ENCODE data around the gene GRPEL1. TPM values are rescaled to one million over a fixed set of nuclear protein-coding genes. Genes with fewer than 3 reads are reported as not detected.

GRPEL1 gene
- total RNA-seq, 2 donors from 2014 or later: 6.6 to 10.6 TPM

DNA sequence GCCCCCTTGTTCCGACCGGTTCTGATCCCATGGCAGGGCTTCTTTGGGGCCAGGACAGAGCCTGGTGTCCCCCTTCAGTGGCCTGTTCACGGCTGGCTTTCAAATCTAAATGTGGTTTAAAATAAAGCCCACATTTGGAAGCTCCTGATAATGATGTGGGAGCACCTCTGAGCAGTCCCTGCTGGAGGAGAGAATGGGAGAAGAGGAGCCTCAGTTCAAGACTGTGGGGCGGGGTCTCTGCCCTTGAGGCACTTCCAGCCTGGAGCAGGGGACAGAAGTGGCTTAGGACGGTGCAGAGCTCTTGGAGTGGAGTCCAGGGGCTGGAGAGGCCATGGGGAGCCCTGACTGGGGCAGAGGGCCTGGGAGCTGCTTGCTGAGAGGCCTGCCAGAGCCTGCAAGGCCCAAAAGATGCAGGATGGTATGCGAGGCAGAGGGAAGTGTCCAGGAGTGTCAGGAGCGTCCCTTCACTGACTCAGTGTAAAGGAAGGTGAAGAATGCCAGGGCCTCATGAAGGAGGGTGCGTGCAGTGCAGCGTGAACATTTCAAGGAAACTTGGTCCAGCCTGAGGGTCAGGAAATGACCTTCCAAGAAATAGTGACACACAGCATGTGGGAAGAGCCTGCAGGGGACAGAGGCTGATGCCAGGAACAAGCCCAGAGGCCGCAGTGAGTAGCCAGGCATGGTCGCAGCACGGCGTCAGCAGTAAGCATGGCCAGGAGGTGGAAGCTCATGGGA is 45.8 kb downstream of the GRPEL1 start:
- Histone ChIP-seq H3K36me3 (replicated peaks in 1 of 2; ENCODE audit: insufficient read depth in 1 of 2, low read depth in 2 of 2) (peaks cover 0 to 3% of the 10 kb centered on the region in 2 donors), H3K4me1 (no peaks in the 10 kb centered on the region), H3K9me3 (no peaks in the 10 kb centered on the region), H3K27me3 (no peaks in the 10 kb centered on the region), H3K27ac (no peak overlapping the region), H3K4me3 (no peak overlapping the region)
- intact Hi-C loops (cut with DNase I): no loop called here
- ATAC-seq (no peak), DNase-seq (no peak)
- no peak for TF ChIP-seq POLR2A (IDR thresholded peaks at IDR 0.05)
- TF ChIP-seq, protein P1, sequence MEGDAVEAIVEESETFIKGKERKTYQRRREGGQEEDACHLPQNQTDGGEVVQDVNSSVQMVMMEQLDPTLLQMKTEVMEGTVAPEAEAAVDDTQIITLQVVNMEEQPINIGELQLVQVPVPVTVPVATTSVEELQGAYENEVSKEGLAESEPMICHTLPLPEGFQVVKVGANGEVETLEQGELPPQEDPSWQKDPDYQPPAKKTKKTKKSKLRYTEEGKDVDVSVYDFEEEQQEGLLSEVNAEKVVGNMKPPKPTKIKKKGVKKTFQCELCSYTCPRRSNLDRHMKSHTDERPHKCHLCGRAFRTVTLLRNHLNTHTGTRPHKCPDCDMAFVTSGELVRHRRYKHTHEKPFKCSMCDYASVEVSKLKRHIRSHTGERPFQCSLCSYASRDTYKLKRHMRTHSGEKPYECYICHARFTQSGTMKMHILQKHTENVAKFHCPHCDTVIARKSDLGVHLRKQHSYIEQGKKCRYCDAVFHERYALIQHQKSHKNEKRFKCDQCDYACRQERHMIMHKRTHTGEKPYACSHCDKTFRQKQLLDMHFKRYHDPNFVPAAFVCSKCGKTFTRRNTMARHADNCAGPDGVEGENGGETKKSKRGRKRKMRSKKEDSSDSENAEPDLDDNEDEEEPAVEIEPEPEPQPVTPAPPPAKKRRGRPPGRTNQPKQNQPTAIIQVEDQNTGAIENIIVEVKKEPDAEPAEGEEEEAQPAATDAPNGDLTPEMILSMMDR (IDR thresholded peaks at IDR 0.05): no peak
- WGBS, 2 donors: 86 to 91% methylated on average over 13 of the region's 13 CpGs

DNA sequence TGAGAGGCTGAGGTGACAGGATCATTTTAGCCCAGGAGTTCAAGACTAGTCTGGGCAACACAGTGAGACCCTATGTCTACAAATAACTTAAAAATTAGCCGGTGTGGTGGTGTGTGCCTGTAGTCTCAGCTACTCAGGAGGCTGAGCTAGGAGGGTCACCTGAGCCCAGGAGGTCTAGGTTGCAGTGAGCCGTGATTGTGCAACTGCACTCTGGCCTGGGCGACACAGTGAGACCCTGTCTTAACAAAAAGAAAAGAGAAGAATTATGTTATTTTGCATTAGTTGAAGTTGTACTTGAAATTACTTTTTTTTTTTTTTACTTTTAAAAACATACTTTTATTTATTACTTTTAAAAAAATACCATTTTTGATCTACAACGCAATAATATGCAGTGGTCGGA is 46.5 kb downstream of the GRPEL1 start:
- H3K36me3 ChIP-seq (replicated peaks in 1 of 2; ENCODE audit: insufficient read depth in 1 of 2, low read depth in 2 of 2): peaks cover 0 to 3% of the 10 kb centered on the region in 2 donors
- intact Hi-C loops (cut with DNase I): no loop called here
- H3K27me3 ChIP-seq: no peaks in the 10 kb centered on the region
- H3K9me3 ChIP-seq: no peaks in the 10 kb centered on the region
- no peaks in the 10 kb centered on the region for H3K4me1 ChIP-seq
- WGBS, 2 donors: 66 to 67% methylated on average over 5 of the region's 5 CpGs
- H3K4me3 ChIP-seq: no peak overlapping the region
- TF ChIP-seq POLR2A (IDR thresholded peaks at IDR 0.05): no peak
- TF ChIP-seq, protein P1 (IDR thresholded peaks at IDR 0.05): no peak
- ATAC-seq (no peak), DNase-seq (no peak)
- no peak overlapping the region for H3K27ac ChIP-seq

DNA sequence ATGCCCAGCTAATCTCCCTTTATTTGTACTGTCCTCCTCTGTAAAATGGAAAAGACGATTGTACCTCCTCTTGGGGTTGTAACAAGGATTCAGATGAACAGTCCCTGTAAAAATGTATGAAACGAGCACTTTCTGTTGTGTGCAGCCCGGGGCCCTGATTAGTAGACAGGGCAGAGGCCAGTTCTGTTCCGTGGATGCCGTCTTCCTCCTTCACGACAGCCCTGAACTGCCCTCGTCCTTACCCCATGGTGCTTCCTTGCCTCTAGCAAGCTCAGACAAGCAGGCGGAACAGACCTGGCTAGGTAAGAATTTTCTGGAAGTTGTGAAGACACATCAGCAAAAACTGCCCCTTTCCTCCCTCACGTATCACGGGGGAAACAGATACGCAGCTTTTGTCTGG is 47.0 kb downstream of the GRPEL1 start:
- no peak for ATAC-seq
- intact Hi-C loops (cut with DNase I): no loop called here
- H3K27ac ChIP-seq: no peak overlapping the region
- WGBS, 2 donors: 94 to 95% methylated on average over 11 of the region's 11 CpGs
- no peak overlapping the region for H3K4me3 ChIP-seq
- TF ChIP-seq POLR2A (IDR thresholded peaks at IDR 0.05): no peak
- TF ChIP-seq, protein P1 (IDR thresholded peaks at IDR 0.05): no peak
- DNase-seq: no peak
- peaks cover 0 to 3% of the 10 kb centered on the region in 2 donors for H3K36me3 ChIP-seq (replicated peaks in 1 of 2; ENCODE audit: insufficient read depth in 1 of 2, low read depth in 2 of 2)
- H3K27me3 ChIP-seq: no peaks in the 10 kb centered on the region
- H3K4me1 ChIP-seq: no peaks in the 10 kb centered on the region
- H3K9me3 ChIP-seq: no peaks in the 10 kb centered on the region

DNA sequence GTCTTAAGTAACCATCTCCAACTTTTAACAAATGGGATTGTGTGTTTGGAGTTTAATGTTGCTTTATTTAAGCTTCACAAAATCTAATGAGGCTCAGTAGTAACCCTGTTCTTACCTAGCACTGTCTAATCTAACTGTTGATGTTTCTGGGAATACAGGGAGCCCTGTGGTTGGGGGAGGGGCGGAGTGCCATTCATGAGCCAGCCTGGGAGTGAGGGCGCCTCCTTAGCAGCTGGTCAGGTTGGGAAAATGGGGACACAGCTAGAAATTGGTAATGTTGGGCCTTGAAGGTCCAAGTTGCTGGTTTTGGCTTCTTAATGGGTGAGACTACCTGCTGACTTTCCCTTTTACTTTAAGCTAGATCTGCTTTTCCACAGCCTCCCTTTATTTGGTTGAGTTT is 47.6 kb downstream of the GRPEL1 start:
- no peak for ATAC-seq
- Histone ChIP-seq H3K27me3 (no peaks in the 10 kb centered on the region), H3K27ac (no peak overlapping the region), H3K36me3 (replicated peaks in 1 of 2; ENCODE audit: insufficient read depth in 1 of 2, low read depth in 2 of 2) (peaks cover 0 to 3% of the 10 kb centered on the region in 2 donors), H3K9me3 (no peaks in the 10 kb centered on the region), H3K4me1 (no peaks in the 10 kb centered on the region), H3K4me3 (no peak overlapping the region)
- TF ChIP-seq POLR2A (IDR thresholded peaks at IDR 0.05): no peak
- TF ChIP-seq, protein P1 (IDR thresholded peaks at IDR 0.05): no peak
- no peak for DNase-seq
- 94% methylated on average over 2 of the region's 2 CpGs; no CpG with 5 or more reads in 1 of the 2 donors for WGBS, 2 donors
- intact Hi-C loops (cut with DNase I): no loop called here

DNA sequence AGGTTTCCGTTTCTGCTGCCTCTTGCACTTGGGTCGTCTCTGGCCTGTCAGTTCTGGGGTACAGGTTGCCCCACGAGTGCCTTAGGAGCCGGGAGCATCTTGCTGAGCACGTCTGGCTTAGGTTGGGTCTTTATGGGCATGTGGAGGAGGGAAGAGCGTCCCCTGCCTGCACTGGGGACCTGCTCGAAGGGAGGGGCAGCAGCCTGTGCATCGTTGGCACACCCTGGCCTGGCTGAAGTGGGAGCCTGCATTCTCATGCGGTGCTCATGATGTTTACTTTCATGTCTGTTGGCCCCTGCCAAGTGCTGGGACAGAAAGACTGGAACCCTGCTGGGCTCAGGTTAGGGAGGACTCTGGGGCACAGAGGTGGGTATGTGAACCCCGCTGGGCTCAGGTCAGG is 48.5 kb downstream of the GRPEL1 start:
- Histone ChIP-seq H3K27me3 (no peaks in the 10 kb centered on the region), H3K4me3 (no peak overlapping the region), H3K27ac (no peak overlapping the region), H3K9me3 (no peaks in the 10 kb centered on the region), H3K4me1 (no peaks in the 10 kb centered on the region), H3K36me3 (replicated peaks in 1 of 2; ENCODE audit: insufficient read depth in 1 of 2, low read depth in 2 of 2) (peaks cover 0 to 7% of the 10 kb centered on the region in 2 donors)
- TF ChIP-seq, protein P1 (IDR thresholded peaks at IDR 0.05): no peak
- TF ChIP-seq POLR2A (IDR thresholded peaks at IDR 0.05): no peak
- intact Hi-C loops (cut with DNase I): no loop called here
- WGBS, 2 donors: 73 to 85% methylated on average over 6 to 10 of the region's 10 CpGs
- ATAC-seq (no peak), DNase-seq (no peak)

Data from body of pancreas (tissue), 4 donors.